ENCODE measurements around the gene SCN5A. TPM values are rescaled to one million over a fixed set of nuclear protein-coding genes. Genes with fewer than 3 reads are reported as not detected.

Gene SCN5A
- total RNA-seq, 1 experiment from 2014 or later, result 11.5 TPM

- Histone ChIP-seq H3K36me3 (ENCODE audit: control insufficient read depth in 1 of 2, insufficient read depth in 2 of 2, low read length in 2 of 2) (no peaks in the 10 kb centered on the region), H3K4me2 (ENCODE audit: low read length) (no peak overlapping the region), H2AFZ (ENCODE audit: low read depth, low read length, poor library complexity, severe bottlenecking) (no peak overlapping the region), H3K27ac (ENCODE audit: low read depth, low read length) (no peak overlapping the region), H3K4me1 (ENCODE audit: control insufficient read depth in 1 of 2, insufficient read depth in 2 of 2, low read length in 2 of 2) (no peaks in the 10 kb centered on the region), H3K79me2 (ENCODE audit: insufficient read depth, low read length) (no peaks in the 10 kb centered on the region), H3K9me2 (ENCODE audit: insufficient read depth) (no peaks in the 10 kb centered on the region), H3K9me3 (ENCODE audit: control insufficient read depth in 1 of 2, insufficient read depth in 1 of 2, low read depth in 1 of 2, low read length in 2 of 2) (no peaks in the 10 kb centered on the region), H4K20me1 (ENCODE audit: insufficient read depth) (no peaks in the 10 kb centered on the region), H3K27me3 (ENCODE audit: insufficient read depth, low read length) (no peaks in the 10 kb centered on the region), H3K4me3 (replicated peaks in 1 of 2; ENCODE audit: low read depth in 1 of 2, low read length in 2 of 2) (no peak overlapping the region), H3K9ac (ENCODE audit: low read length) (no peak overlapping the region)
- DNase-seq (ENCODE audit: low read depth, low spot score) (no peak), ATAC-seq (no peak)
- CTCF ChIA-PET, result no interaction called here
- no TSS peak for BruUV-seq (replicated peaks)
- intact Hi-C loops (cut with micrococcal nuclease), result no loop called here
- no peak for TF ChIP-seq CBX3 (IDR thresholded peaks at IDR 0.05; ENCODE audit: low read depth)
- no peak for TF ChIP-seq MAX (IDR thresholded peaks at IDR 0.05)
- TF ChIP-seq ZNF274 (IDR thresholded peaks at IDR 0.05; ENCODE audit: low read depth, low read length), result no peak
- TF ChIP-seq POLR2A (IDR thresholded peaks at IDR 0.05; ENCODE audit: borderline replicate concordance, extremely low read depth, insufficient read depth, insufficient read length), result no peak
- no peak for TF ChIP-seq SRF (IDR thresholded peaks at IDR 0.05; ENCODE audit: low read depth)
- TF ChIP-seq SP1 (IDR thresholded peaks at IDR 0.05; ENCODE audit: low read depth), result no peak
- no peak for TF ChIP-seq JUND (IDR thresholded peaks at IDR 0.05)
- no peak for TF ChIP-seq TCF7L2 (IDR thresholded peaks at IDR 0.05; ENCODE audit: borderline replicate concordance, extremely low read depth, insufficient read depth, insufficient read length)
- TF ChIP-seq EZH2 (IDR thresholded peaks at IDR 0.05), result no peak
- no peak for TF ChIP-seq YY1 (IDR thresholded peaks at IDR 0.05; ENCODE audit: extremely low read depth, insufficient replicate concordance, low read depth, low read length)
- no peak for TF ChIP-seq ATF3 (IDR thresholded peaks at IDR 0.05)
- TF ChIP-seq, protein P1, sequence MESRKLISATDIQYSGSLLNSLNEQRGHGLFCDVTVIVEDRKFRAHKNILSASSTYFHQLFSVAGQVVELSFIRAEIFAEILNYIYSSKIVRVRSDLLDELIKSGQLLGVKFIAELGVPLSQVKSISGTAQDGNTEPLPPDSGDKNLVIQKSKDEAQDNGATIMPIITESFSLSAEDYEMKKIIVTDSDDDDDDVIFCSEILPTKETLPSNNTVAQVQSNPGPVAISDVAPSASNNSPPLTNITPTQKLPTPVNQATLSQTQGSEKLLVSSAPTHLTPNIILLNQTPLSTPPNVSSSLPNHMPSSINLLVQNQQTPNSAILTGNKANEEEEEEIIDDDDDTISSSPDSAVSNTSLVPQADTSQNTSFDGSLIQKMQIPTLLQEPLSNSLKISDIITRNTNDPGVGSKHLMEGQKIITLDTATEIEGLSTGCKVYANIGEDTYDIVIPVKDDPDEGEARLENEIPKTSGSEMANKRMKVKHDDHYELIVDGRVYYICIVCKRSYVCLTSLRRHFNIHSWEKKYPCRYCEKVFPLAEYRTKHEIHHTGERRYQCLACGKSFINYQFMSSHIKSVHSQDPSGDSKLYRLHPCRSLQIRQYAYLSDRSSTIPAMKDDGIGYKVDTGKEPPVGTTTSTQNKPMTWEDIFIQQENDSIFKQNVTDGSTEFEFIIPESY (IDR thresholded peaks at IDR 0.05; ENCODE audit: extremely low read depth, insufficient replicate concordance, low read length), result no peak
- no peak for TF ChIP-seq ZFX (IDR thresholded peaks at IDR 0.05)
- TF ChIP-seq, protein P2, sequence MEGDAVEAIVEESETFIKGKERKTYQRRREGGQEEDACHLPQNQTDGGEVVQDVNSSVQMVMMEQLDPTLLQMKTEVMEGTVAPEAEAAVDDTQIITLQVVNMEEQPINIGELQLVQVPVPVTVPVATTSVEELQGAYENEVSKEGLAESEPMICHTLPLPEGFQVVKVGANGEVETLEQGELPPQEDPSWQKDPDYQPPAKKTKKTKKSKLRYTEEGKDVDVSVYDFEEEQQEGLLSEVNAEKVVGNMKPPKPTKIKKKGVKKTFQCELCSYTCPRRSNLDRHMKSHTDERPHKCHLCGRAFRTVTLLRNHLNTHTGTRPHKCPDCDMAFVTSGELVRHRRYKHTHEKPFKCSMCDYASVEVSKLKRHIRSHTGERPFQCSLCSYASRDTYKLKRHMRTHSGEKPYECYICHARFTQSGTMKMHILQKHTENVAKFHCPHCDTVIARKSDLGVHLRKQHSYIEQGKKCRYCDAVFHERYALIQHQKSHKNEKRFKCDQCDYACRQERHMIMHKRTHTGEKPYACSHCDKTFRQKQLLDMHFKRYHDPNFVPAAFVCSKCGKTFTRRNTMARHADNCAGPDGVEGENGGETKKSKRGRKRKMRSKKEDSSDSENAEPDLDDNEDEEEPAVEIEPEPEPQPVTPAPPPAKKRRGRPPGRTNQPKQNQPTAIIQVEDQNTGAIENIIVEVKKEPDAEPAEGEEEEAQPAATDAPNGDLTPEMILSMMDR (IDR thresholded peaks at IDR 0.05 in 2 of 3, conservative IDR thresholded peaks at IDR 0.05 in 1 of 3; ENCODE audit: borderline replicate concordance in 1 of 3, insufficient read depth in 1 of 3, low read depth in 2 of 3, low read length in 2 of 3), result no peak
- TF ChIP-seq EGR1 (IDR thresholded peaks at IDR 0.05; ENCODE audit: low read depth), result no peak
- no peak for TF ChIP-seq EZH2phosphoT487 (IDR thresholded peaks at IDR 0.05; ENCODE audit: borderline replicate concordance)
- TF ChIP-seq POLR2AphosphoS5 (IDR thresholded peaks at IDR 0.05; ENCODE audit: low read depth, low read length), result no peak
- RAD21 ChIA-PET (ENCODE audit: low non-redundant PET in 1 of 2, low total read pairs in 2 of 2, uncharacterized antibody in 2 of 2, unreplicated experiment in 2 of 2), result no interaction called here
- POLR2A ChIA-PET, result no interaction called here
Measured at GRCh38 chr3:38606561-38606960, 42.9 kb downstream of the SCN5A start.
